C4-2B (cell line): ENCODE measurements around the gene PCDH9.

Experiments
- ZFX ChIP-seq: fragments of 450-650 bp; IDR thresholded peaks from 2 replicates; pipeline ENCODE4 v1.6.1; 2017
- TF ChIP-seq, protein P1 (sequence below): fragments of 450-650 bp; conservative IDR thresholded peaks from 2 replicates; pipeline ENCODE4 v1.5.1; 2017; ENCODE audit warnings: mild to moderate bottlenecking

DNA sequence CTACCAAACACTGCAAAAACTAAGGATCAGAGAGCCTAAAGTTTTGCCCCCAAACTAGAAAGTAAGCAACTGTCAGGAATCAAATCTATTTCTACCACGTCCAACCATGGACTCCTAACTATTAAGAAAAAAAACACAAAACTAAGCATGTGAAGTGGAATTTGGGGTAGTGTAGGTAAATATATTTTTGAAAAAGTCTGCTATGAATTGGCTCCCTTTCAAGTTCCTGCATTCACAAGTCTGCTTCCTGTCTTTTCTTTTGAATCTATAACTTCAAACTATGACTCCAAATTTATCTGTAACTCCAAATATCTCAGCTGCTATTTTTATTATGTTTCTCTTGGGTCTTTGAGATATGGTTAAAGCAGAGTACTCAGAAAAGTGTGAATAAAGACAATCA is 47.0 kb downstream of the PCDH9 start:
- TF ChIP-seq, protein P1, sequence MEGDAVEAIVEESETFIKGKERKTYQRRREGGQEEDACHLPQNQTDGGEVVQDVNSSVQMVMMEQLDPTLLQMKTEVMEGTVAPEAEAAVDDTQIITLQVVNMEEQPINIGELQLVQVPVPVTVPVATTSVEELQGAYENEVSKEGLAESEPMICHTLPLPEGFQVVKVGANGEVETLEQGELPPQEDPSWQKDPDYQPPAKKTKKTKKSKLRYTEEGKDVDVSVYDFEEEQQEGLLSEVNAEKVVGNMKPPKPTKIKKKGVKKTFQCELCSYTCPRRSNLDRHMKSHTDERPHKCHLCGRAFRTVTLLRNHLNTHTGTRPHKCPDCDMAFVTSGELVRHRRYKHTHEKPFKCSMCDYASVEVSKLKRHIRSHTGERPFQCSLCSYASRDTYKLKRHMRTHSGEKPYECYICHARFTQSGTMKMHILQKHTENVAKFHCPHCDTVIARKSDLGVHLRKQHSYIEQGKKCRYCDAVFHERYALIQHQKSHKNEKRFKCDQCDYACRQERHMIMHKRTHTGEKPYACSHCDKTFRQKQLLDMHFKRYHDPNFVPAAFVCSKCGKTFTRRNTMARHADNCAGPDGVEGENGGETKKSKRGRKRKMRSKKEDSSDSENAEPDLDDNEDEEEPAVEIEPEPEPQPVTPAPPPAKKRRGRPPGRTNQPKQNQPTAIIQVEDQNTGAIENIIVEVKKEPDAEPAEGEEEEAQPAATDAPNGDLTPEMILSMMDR: no peak
- no peak for TF ChIP-seq ZFX
